Endothelial cell of umbilical vein (primary cell): ENCODE results near the gene SSH3. TPM values are rescaled to one million over a fixed set of nuclear protein-coding genes. Genes with fewer than 3 reads are reported as not detected.
A peak's percentile ranks its signal among the peaks of the same experiment; 100 is the strongest.

ENCODE experiments used
- BruUV-seq: library from RNA; stranded (reverse); fragments of 400-500 nt; replicated peaks from 2 replicates; lab custom pipeline; 2021; lab: Mats Ljungman, UMichigan
- CTCF ChIA-PET: fragments of 300-600, 350-600 bp; sonication (Branson Sonifier 250); formaldehyde crosslinking; loops from one replicate; lab custom pipeline; 2021; ENCODE audit warnings: antibody characterized with exemption, inconsistent platforms; lab: Charles Lee
- POLR2A ChIA-PET: fragments of 300-600, 350-600 bp; sonication (Branson Sonifier 250); formaldehyde crosslinking; loops from one replicate; lab custom pipeline; 2021; ENCODE audit warnings: antibody characterized with exemption, inconsistent platforms; lab: Charles Lee
- DNase-seq: peaks from one replicate; pipeline ENCODE4 v3.0.0-alpha.2; 2011; ENCODE audit warnings: low read depth, low spot score
- FAIRE-seq: peaks from 2 replicates; lab custom pipeline; 2011; peaks lifted over from hg19 to GRCh38; lab: Jason Lieb, UNC
- H2AFZ ChIP-seq: 2 replicates; pipeline ENCODE4 v1.6.0; 2012; ENCODE audit warnings: low read depth, low read length, control low read depth, inconsistent platforms
- H3K27ac ChIP-seq: 2 replicates; pipeline ENCODE4 v1.5.1; 2011; ENCODE audit warnings: low read depth, mild to moderate bottlenecking, control low read depth, low read length, moderate library complexity; ENCODE audit not compliant: insufficient read depth
- H3K27me3 ChIP-seq, 2 experiments: 2 replicates each; pipeline versions ENCODE4 v1.6.0 to v1.6.1; 2011; ENCODE audit warnings: low read length in 2 of 2, mixed read lengths in 1 of 2; ENCODE audit not compliant: control insufficient read depth in 2 of 2, insufficient read depth in 2 of 2
- H3K36me3 ChIP-seq, 2 experiments: 2 replicates in 1 of 2; 3 replicates in 1 of 2; pipeline ENCODE4 v1.5.1; 2011; ENCODE audit warnings: low read length in 2 of 2, mild to moderate bottlenecking in 1 of 2, moderate library complexity in 1 of 2; ENCODE audit not compliant: control insufficient read depth in 2 of 2, insufficient read depth in 2 of 2; ENCODE audit errors: extremely low read depth in 1 of 2
- H3K4me1 ChIP-seq: 3 replicates; pipeline ENCODE4 v1.5.1; 2011; ENCODE audit warnings: mild to moderate bottlenecking, low read length; ENCODE audit not compliant: control insufficient read depth, insufficient read depth; ENCODE audit errors: extremely low read depth
- H3K4me2 ChIP-seq: 2 replicates; pipeline ENCODE4 v1.6.1; 2011; ENCODE audit warnings: low read length, control low read depth, mixed read lengths; ENCODE audit not compliant: insufficient read depth
- H3K4me3 ChIP-seq, 3 experiments: fragments of 200-600 bp in 1 of 3; sonication (generic), shearing (Covaris generic) in 1 of 3; replicated peaks in 1 of 3; 2 replicates each; pipeline ENCODE4 v1.5.1; 2011 to 2016; ENCODE audit warnings: control low read depth in 3 of 3, low read length in 3 of 3, mild to moderate bottlenecking in 2 of 3, inconsistent platforms in 1 of 3, low read depth in 1 of 3, moderate library complexity in 1 of 3; ENCODE audit not compliant: insufficient read depth in 1 of 3
- H3K79me2 ChIP-seq: 2 replicates; pipeline ENCODE4 v1.6.0; 2012; ENCODE audit warnings: low read length, inconsistent platforms; ENCODE audit not compliant: control insufficient read depth, insufficient read depth
- H3K9ac ChIP-seq: replicated peaks from 2 replicates; pipeline ENCODE3; 2011; ENCODE audit warnings: low read length, control low read depth; ENCODE audit not compliant: insufficient read depth; ENCODE audit errors: extremely low read depth
- H3K9me1 ChIP-seq: replicated peaks from 3 replicates; pipeline ENCODE4 v1.6.0; 2011; ENCODE audit warnings: mild to moderate bottlenecking, low read length; ENCODE audit not compliant: control insufficient read depth, insufficient read depth; ENCODE audit errors: extremely low read depth
- H3K9me3 ChIP-seq: replicated peaks from 2 replicates; pipeline ENCODE4 v1.5.1; 2012; ENCODE audit warnings: low read length, inconsistent platforms; ENCODE audit not compliant: control insufficient read depth, insufficient read depth
- H4K20me1 ChIP-seq: replicated peaks from 2 replicates; pipeline ENCODE3; 2011; ENCODE audit warnings: mild to moderate bottlenecking, low read length; ENCODE audit not compliant: control insufficient read depth, insufficient read depth; ENCODE audit errors: extremely low read depth
- CTCF ChIP-seq, 2 donors: IDR thresholded peaks; 1 replicate in 1 of 2; 2 replicates in 1 of 2; pipeline ENCODE4 v1.5.1; 2011; ENCODE audit warnings: low read length in 2 of 2, mild to moderate bottlenecking in 2 of 2, moderate library complexity in 2 of 2, control low read depth in 1 of 2, inconsistent platforms in 1 of 2, low read depth in 1 of 2; ENCODE audit not compliant: insufficient read depth in 1 of 2; ENCODE audit errors: extremely low read depth in 1 of 2
- EZH2 ChIP-seq: IDR thresholded peaks from 2 replicates; pipeline ENCODE4 v1.6.1; 2012; ENCODE audit warnings: borderline replicate concordance, low read depth, mild to moderate bottlenecking, moderate library complexity, low read length, inconsistent platforms; ENCODE audit not compliant: severe bottlenecking
- FOS ChIP-seq: IDR thresholded peaks from 2 replicates; pipeline ENCODE4 v1.6.1; 2011; ENCODE audit warnings: mild to moderate bottlenecking, low read length, moderate library complexity, borderline replicate concordance; ENCODE audit not compliant: insufficient read depth
- GATA2 ChIP-seq: IDR thresholded peaks from 2 replicates; pipeline ENCODE4 v1.7.0; 2011; ENCODE audit warnings: low read depth, mild to moderate bottlenecking, moderate library complexity, mixed read lengths, low read length; ENCODE audit not compliant: insufficient read length, insufficient read depth
- JUN ChIP-seq: IDR thresholded peaks from 2 replicates; pipeline ENCODE4 v1.6.1; 2011; ENCODE audit warnings: borderline replicate concordance, low read depth; ENCODE audit not compliant: insufficient read length, insufficient read depth
- MAX ChIP-seq: IDR thresholded peaks from 2 replicates; pipeline ENCODE4 v1.6.1; 2011; ENCODE audit not compliant: insufficient read depth, insufficient read length
- MYC ChIP-seq: IDR thresholded peaks from one replicate; pipeline ENCODE4 v1.6.1; 2011; ENCODE audit warnings: mild to moderate bottlenecking, low read depth, low read length
- POLR2A ChIP-seq: IDR thresholded peaks from 2 replicates; pipeline ENCODE4 v1.6.1; 2012; ENCODE audit warnings: low read depth, mild to moderate bottlenecking, control low read depth, low read length
- POLR2AphosphoS5 ChIP-seq: IDR thresholded peaks from 2 replicates; pipeline ENCODE4 v1.6.1; 2012; ENCODE audit warnings: low read depth, mild to moderate bottlenecking, control low read depth, low read length, moderate library complexity; ENCODE audit not compliant: insufficient read depth
- dilution Hi-C: fragments of 300-500 bp; cut with MboI; formaldehyde crosslinking; loops from one replicate; pipeline ENCODE4 v1.15.0; 2019; ENCODE audit warnings: low sequenced_read_pairs; ENCODE audit not compliant: extremely low pct_ligation_motif_present
- intact Hi-C: fragments of 100-400 bp; cut with micrococcal nuclease; formaldehyde crosslinking; loops from one replicate; pipeline ENCODE4 v1.10.0; 2022
- polyA plus RNA-seq, 4 experiments: library from polyadenylated mRNA; depleted of rRNA in 3 of 4; stranded (reverse) in 3 of 4; unstranded in 1 of 4; fragments of >200 nt; gene quantifications; 2 replicates each; pipeline versions ENCODE4 v1.2.1 to v1.2.3, GENCODE V29; 2011 to 2012; ENCODE audit warnings: missing spikeins in 1 of 4
- total RNA-seq: library from RNA; stranded (reverse); gene quantifications from 2 replicates; pipeline ENCODE4 v1.2.3, GENCODE V29; 2021

SSH3 gene
- total and polyA plus RNA-seq, 2 donors (not counting 3 experiments of a cell fraction or from before 2014, with no cell fraction given) = 14.3 to 16.5 TPM

- Histone ChIP-seq H3K9ac (no peak overlapping the region), H3K27ac (no peak overlapping the region), H3K79me2 (no peaks in the 10 kb centered on the region), H3K9me1 (no peaks in the 10 kb centered on the region), H3K4me3 (no peak overlapping the region), H4K20me1 (no peaks in the 10 kb centered on the region), H2AFZ (no peak overlapping the region), H3K9me3 (no peaks in the 10 kb centered on the region), H3K4me2 (no peak overlapping the region), H3K27me3 (no peaks in the 10 kb centered on the region), H3K4me1 (peaks cover 3% of the 10 kb centered on the region), H3K36me3 (peaks cover 0 to 25% of the 10 kb centered on the region in 2 experiments)
- no peak for DNase-seq
- dilution Hi-C loops (no loop called here), intact Hi-C loops (loop anchor here (2.0 kb wide), 1 partner anchor 13 kb away; the partner anchor contains the start of gene ANKRD13D)
- ChIA-PET CTCF (interaction anchor here (1.2 to 3.1 kb wide), 4 partner anchors 13 to 220 kb away, joined by 4 to 18 read pairs (median 8); partner anchors contain the start of gene ANKRD13D), POLR2A (interaction anchor here (1.3 kb wide), 1 partner anchor 13 kb away, joined by 6 read pairs; no protein-coding TSS in a partner anchor)
- BruUV-seq = TSS peak; percentile 12
- TF ChIP-seq EZH2 (no peak), CTCF (IDR thresholded peaks at IDR 0.05; ENCODE audit: extremely low read depth in 1 of 2, insufficient read depth in 1 of 2, low read depth in 1 of 2, low read length in 2 of 2) (no peak), JUN (no peak), MYC (no peak), POLR2A (no peak), POLR2AphosphoS5 (no peak), MAX (no peak), GATA2 (no peak), FOS (no peak)
- FAIRE-seq = no peak
Observed at GRCh38 chr11:67301951-67302516, 1.3 kb upstream of the SSH3 start.
